Endothelial cell of umbilical vein (primary cell): Measurements from ENCODE around the gene SRGAP1.

Source experiments
- CTCF ChIP-seq, 2 donors: IDR thresholded peaks; 1 replicate in 1 of 2; 2 replicates in 1 of 2; pipeline ENCODE4 v1.5.1; 2011; ENCODE audit warnings: low read length in 2 of 2, mild to moderate bottlenecking in 2 of 2, moderate library complexity in 2 of 2, control low read depth in 1 of 2, inconsistent platforms in 1 of 2, low read depth in 1 of 2; ENCODE audit not compliant: insufficient read depth in 1 of 2; ENCODE audit errors: extremely low read depth in 1 of 2
- EZH2 ChIP-seq: IDR thresholded peaks from 2 replicates; pipeline ENCODE4 v1.6.1; 2012; ENCODE audit warnings: borderline replicate concordance, low read depth, mild to moderate bottlenecking, moderate library complexity, low read length, inconsistent platforms; ENCODE audit not compliant: severe bottlenecking
- FOS ChIP-seq: IDR thresholded peaks from 2 replicates; pipeline ENCODE4 v1.6.1; 2011; ENCODE audit warnings: mild to moderate bottlenecking, low read length, moderate library complexity, borderline replicate concordance; ENCODE audit not compliant: insufficient read depth
- GATA2 ChIP-seq: IDR thresholded peaks from 2 replicates; pipeline ENCODE4 v1.7.0; 2011; ENCODE audit warnings: low read depth, mild to moderate bottlenecking, moderate library complexity, mixed read lengths, low read length; ENCODE audit not compliant: insufficient read length, insufficient read depth
- MAX ChIP-seq: IDR thresholded peaks from 2 replicates; pipeline ENCODE4 v1.6.1; 2011; ENCODE audit not compliant: insufficient read depth, insufficient read length
- MYC ChIP-seq: IDR thresholded peaks from one replicate; pipeline ENCODE4 v1.6.1; 2011; ENCODE audit warnings: mild to moderate bottlenecking, low read depth, low read length
- POLR2A ChIP-seq: IDR thresholded peaks from 2 replicates; pipeline ENCODE4 v1.6.1; 2012; ENCODE audit warnings: low read depth, mild to moderate bottlenecking, control low read depth, low read length
- POLR2AphosphoS5 ChIP-seq: IDR thresholded peaks from 2 replicates; pipeline ENCODE4 v1.6.1; 2012; ENCODE audit warnings: low read depth, mild to moderate bottlenecking, control low read depth, low read length, moderate library complexity; ENCODE audit not compliant: insufficient read depth

GRCh38 chr12:64028541-64028940, 184.0 kb downstream of the SRGAP1 start:
- no peak for TF ChIP-seq POLR2A
- TF ChIP-seq CTCF (IDR thresholded peaks at IDR 0.05; ENCODE audit: extremely low read depth in 1 of 2, insufficient read depth in 1 of 2, low read depth in 1 of 2, low read length in 2 of 2) = no peak
- TF ChIP-seq POLR2AphosphoS5 = no peak
- TF ChIP-seq MAX = no peak
- TF ChIP-seq GATA2 = no peak
- TF ChIP-seq EZH2 = no peak
- no peak for TF ChIP-seq FOS
- TF ChIP-seq MYC = no peak
